Mucosa of rectum (tissue), 2 donors: ENCODE results near the gene CCDC171.
"Not testable (repeated sequence)": the region's sequence is repeated elsewhere in the genome, so short reads cannot be mapped to it uniquely, and the experiment has no call there.

Experiments
- H3K27ac ChIP-seq, 2 donors: one replicate each; pipeline ENCODE4 v1.7.0; 2013; ENCODE audit warnings: inconsistent platforms in 2 of 2, low read depth in 2 of 2, low read length in 2 of 2
- H3K27me3 ChIP-seq, 2 donors: one replicate each; pipeline ENCODE4 v1.7.0; 2013; ENCODE audit warnings: low read length in 2 of 2; ENCODE audit not compliant: control insufficient read depth in 2 of 2, insufficient read depth in 2 of 2
- H3K36me3 ChIP-seq, 2 donors: one replicate each; pipeline ENCODE4 v1.7.0; 2013; ENCODE audit warnings: low read length in 2 of 2; ENCODE audit not compliant: control insufficient read depth in 2 of 2, insufficient read depth in 2 of 2
- H3K4me1 ChIP-seq, 2 donors: one replicate each; pipeline ENCODE4 v1.7.0; 2013; ENCODE audit warnings: low read length in 2 of 2, mild to moderate bottlenecking in 1 of 2; ENCODE audit not compliant: control insufficient read depth in 2 of 2, insufficient read depth in 2 of 2
- H3K4me3 ChIP-seq, 2 donors: one replicate each; pipeline ENCODE4 v1.7.0; 2013; ENCODE audit warnings: low read length in 2 of 2
- H3K9ac ChIP-seq, 2 donors: one replicate each; pipeline ENCODE4 v1.7.0; 2013; ENCODE audit warnings: low read length in 2 of 2, low read depth in 1 of 2, mild to moderate bottlenecking in 1 of 2
- H3K9me3 ChIP-seq, 2 donors: one replicate each; pipeline ENCODE4 v1.7.0; 2013; ENCODE audit warnings: low read length in 2 of 2; ENCODE audit not compliant: control insufficient read depth in 2 of 2
- donor health status: healthy.
- donor health status: Normal muscosa, but diverticular disease.

Gene CCDC171

GRCh38 chr9:15693701-15694100 lies 140.9 kb downstream of the CCDC171 start:
- Histone ChIP-seq H3K4me3 (no peak overlapping the region), H3K27me3 (no peaks in the 10 kb centered on the region), H3K4me1 (no peaks in the 10 kb centered on the region), H3K9ac (no peak overlapping the region), H3K9me3 (no peaks in the 10 kb centered on the region), H3K27ac (no peak overlapping the region), H3K36me3 (no peaks in the 10 kb centered on the region)

GRCh38 chr9:15696979-15697378 lies 144.1 kb downstream of the CCDC171 start:
- H3K9ac ChIP-seq, result no peak overlapping the region
- H3K36me3 ChIP-seq, result no peaks in the 10 kb centered on the region
- no peaks in the 10 kb centered on the region for H3K4me1 ChIP-seq
- no peak overlapping the region for H3K27ac ChIP-seq
- no peak overlapping the region for H3K4me3 ChIP-seq
- H3K9me3 ChIP-seq, result no peaks in the 10 kb centered on the region
- no peaks in the 10 kb centered on the region for H3K27me3 ChIP-seq

GRCh38 chr9:15697446-15697851 lies 144.6 kb downstream of the CCDC171 start:
- Histone ChIP-seq H3K4me1 (no peaks in the 10 kb centered on the region), H3K27me3 (no peaks in the 10 kb centered on the region), H3K9me3 (no peaks in the 10 kb centered on the region), H3K4me3 (no peak overlapping the region), H3K27ac (no peak overlapping the region), H3K36me3 (no peaks in the 10 kb centered on the region), H3K9ac (no peak overlapping the region)

GRCh38 chr9:15699876-15700559 lies 147.2 kb downstream of the CCDC171 start:
- H3K4me3 ChIP-seq, H3K27ac ChIP-seq, H3K27me3 ChIP-seq, H3K9ac ChIP-seq, H3K4me1 ChIP-seq, H3K36me3 ChIP-seq, H3K9me3 ChIP-seq: not testable (repeated sequence)

- H3K4me1 ChIP-seq, result no peaks in the 10 kb centered on the region
- H3K36me3 ChIP-seq, result no peaks in the 10 kb centered on the region
- H3K27ac ChIP-seq, result no peak overlapping the region
- no peak overlapping the region for H3K9ac ChIP-seq
- no peaks in the 10 kb centered on the region for H3K9me3 ChIP-seq
- no peak overlapping the region for H3K4me3 ChIP-seq
- no peaks in the 10 kb centered on the region for H3K27me3 ChIP-seq
Measured at GRCh38 chr9:15707000-15707399, 154.2 kb downstream of the CCDC171 start.

- H3K36me3 ChIP-seq, result no peaks in the 10 kb centered on the region
- H3K9ac ChIP-seq, result no peak overlapping the region
- no peak overlapping the region for H3K4me3 ChIP-seq
- no peaks in the 10 kb centered on the region for H3K9me3 ChIP-seq
- H3K4me1 ChIP-seq, result no peaks in the 10 kb centered on the region
- no peak overlapping the region for H3K27ac ChIP-seq
- no peaks in the 10 kb centered on the region for H3K27me3 ChIP-seq
Measured at GRCh38 chr9:15711531-15711930, 158.7 kb downstream of the CCDC171 start.

GRCh38 chr9:15711931-15712330 lies 159.1 kb downstream of the CCDC171 start:
- H3K27me3 ChIP-seq, result no peaks in the 10 kb centered on the region

GRCh38 chr9:15714746-15715145 lies 161.9 kb downstream of the CCDC171 start:
- Histone ChIP-seq H3K9ac (no peak overlapping the region), H3K9me3 (no peaks in the 10 kb centered on the region), H3K36me3 (no peaks in the 10 kb centered on the region), H3K4me3 (no peak overlapping the region), H3K4me1 (no peaks in the 10 kb centered on the region), H3K27ac (no peak overlapping the region), H3K27me3 (no peaks in the 10 kb centered on the region)

More at GRCh38 chr9:15711931-15712330, 159.1 kb downstream of the CCDC171 start:
- Histone ChIP-seq H3K9ac (no peak overlapping the region), H3K9me3 (no peaks in the 10 kb centered on the region), H3K36me3 (no peaks in the 10 kb centered on the region), H3K4me1 (no peaks in the 10 kb centered on the region), H3K4me3 (no peak overlapping the region), H3K27ac (no peak overlapping the region)

GRCh38 chr9:15717290-15717967 lies 164.6 kb downstream of the CCDC171 start:
- H3K9me3 ChIP-seq, result no peaks in the 10 kb centered on the region
- H3K27me3 ChIP-seq, result no peaks in the 10 kb centered on the region
- no peak overlapping the region for H3K4me3 ChIP-seq
- no peak overlapping the region for H3K27ac ChIP-seq
- H3K4me1 ChIP-seq, result no peaks in the 10 kb centered on the region
- no peaks in the 10 kb centered on the region for H3K36me3 ChIP-seq
- no peak overlapping the region for H3K9ac ChIP-seq

GRCh38 chr9:15718423-15718822 lies 165.6 kb downstream of the CCDC171 start:
- H3K9me3 ChIP-seq, result no peaks in the 10 kb centered on the region
- H3K4me3 ChIP-seq, result no peak overlapping the region
- H3K27ac ChIP-seq, result no peak overlapping the region
- no peaks in the 10 kb centered on the region for H3K4me1 ChIP-seq
- no peak overlapping the region for H3K9ac ChIP-seq
- H3K27me3 ChIP-seq, result no peaks in the 10 kb centered on the region
- no peaks in the 10 kb centered on the region for H3K36me3 ChIP-seq
